GM12864 (cell line): Measurements from ENCODE around the gene SYNE1.

Experiments used
- DNase-seq: peaks from one replicate; pipeline ENCODE4 v3.0.0-alpha.2; 2011; ENCODE audit warnings: low read depth
- H3K4me3 ChIP-seq: 2 replicates; pipeline ENCODE4 v1.5.1; 2011; ENCODE audit warnings: mild to moderate bottlenecking, low read depth, low read length, control low read depth
- TF ChIP-seq, protein P1 (sequence below): IDR thresholded peaks from 2 replicates; pipeline ENCODE4 v1.5.1; 2011; ENCODE audit warnings: low read depth, mild to moderate bottlenecking, moderate library complexity, low read length, control low read depth, inconsistent platforms; ENCODE audit errors: missing control alignments

SYNE1 gene

DNA sequence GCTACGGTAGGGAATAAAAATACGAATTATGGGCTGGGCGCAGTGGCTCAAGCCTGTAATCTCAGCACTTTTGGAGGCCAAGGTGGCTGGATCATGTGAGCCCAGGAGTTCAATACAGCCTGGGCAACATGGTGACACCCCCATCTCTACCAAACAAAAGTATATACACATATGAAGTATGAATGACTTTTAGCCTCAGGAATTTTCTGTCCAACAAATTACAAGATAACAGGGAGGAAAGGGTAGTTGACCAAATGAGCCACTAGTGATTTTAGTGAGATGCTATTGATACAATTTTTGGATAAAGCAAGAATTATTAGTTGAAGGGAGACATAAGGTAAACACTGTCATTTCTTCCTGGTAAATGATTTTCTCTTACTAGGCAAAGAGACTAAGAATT, 328.2 kb downstream of the SYNE1 start:
- DNase-seq: no peak
- TF ChIP-seq, protein P1, sequence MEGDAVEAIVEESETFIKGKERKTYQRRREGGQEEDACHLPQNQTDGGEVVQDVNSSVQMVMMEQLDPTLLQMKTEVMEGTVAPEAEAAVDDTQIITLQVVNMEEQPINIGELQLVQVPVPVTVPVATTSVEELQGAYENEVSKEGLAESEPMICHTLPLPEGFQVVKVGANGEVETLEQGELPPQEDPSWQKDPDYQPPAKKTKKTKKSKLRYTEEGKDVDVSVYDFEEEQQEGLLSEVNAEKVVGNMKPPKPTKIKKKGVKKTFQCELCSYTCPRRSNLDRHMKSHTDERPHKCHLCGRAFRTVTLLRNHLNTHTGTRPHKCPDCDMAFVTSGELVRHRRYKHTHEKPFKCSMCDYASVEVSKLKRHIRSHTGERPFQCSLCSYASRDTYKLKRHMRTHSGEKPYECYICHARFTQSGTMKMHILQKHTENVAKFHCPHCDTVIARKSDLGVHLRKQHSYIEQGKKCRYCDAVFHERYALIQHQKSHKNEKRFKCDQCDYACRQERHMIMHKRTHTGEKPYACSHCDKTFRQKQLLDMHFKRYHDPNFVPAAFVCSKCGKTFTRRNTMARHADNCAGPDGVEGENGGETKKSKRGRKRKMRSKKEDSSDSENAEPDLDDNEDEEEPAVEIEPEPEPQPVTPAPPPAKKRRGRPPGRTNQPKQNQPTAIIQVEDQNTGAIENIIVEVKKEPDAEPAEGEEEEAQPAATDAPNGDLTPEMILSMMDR: no peak
- H3K4me3 ChIP-seq: no peak overlapping the region

DNA sequence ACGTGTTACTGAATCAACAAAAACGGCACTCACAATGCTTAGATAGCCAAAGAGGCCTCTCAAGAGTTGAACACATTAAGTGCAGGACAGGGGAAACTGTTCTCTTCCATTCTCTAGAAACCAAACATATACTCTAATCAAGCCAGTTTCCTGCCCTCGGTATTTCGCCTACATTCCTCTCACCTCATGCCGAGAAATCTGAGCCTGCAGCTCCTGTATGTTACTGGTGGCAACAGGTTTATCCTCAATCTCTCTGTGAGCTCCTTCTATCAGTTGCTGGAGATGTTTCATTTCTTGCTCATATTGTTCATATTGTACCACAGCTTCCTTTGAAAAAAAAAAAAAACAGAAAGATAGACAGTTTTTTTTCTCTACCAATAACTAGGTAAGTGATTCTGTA, 328.9 kb downstream of the SYNE1 start:
- TF ChIP-seq, protein P1: no peak
- H3K4me3 ChIP-seq: no peak overlapping the region
- DNase-seq: no peak

GRCh38 chr6:152305672-152306071, 331.5 kb downstream of the SYNE1 start:
- TF ChIP-seq, protein P1: no peak
- DNase-seq: no peak
- H3K4me3 ChIP-seq: no peak overlapping the region

- DNase-seq: peak; percentile 70
- TF ChIP-seq, protein P1: peak; percentile 67
- peak overlapping the region; percentile 67 for H3K4me3 ChIP-seq
Measured at GRCh38 chr6:152301765-152302568, 335.2 kb downstream of the SYNE1 start.

DNA sequence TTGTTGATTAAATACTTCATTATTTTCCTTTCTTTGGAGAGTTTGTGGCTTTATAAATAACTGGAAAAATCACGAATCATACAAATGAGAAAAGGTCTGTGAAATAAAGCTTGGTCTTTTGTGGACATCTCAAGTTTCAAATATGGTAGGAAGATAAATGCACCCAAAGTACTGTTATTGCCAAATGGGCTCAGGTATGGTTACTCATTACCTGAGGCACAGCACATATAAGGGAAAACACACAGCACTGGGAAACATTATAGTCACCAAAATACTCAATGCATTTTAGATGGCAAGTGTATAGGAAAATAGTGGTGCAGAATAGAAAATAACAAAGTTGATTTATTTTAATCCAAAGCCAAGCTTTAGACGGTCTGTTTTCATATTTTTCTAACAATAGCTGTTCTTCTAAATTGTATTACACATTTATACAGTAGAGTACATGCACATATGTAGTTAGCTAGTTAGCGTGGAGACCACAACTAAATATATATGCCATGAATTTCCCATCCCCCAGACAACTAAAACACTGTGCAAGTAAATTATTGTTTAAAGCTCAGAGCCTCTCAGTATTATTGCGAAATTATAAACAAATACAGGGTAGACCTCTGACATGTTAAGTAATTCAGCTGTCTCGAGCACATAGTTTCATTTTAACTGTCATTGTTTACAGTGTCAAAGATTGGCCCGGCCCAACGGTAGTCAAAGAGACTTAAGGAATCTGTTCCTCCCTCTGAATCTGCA, 336.0 kb downstream of the SYNE1 start:
- TF ChIP-seq, protein P1: no peak
- DNase-seq: no peak
- H3K4me3 ChIP-seq: peak overlapping the region; percentile 67

DNA sequence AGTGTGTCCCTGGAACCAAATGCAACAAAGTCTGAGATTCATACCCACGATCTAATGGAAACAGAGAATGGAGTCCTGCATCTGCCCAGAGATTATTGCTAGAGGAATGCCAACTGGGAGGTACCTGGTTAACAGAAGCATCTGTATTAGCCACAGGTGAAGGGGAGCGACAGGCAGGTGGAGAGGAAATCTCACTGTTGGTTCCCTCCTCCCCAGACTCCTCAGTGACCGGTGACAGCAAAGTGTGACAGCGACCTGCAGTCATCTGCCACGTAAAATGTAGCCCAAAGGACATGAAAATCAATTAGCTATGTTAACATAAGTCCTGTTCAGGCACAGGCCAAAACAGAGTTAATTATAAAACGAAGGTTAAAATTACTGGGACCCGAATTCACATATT, 336.6 kb downstream of the SYNE1 start:
- peak overlapping the region; percentile 41 for H3K4me3 ChIP-seq

More for the DNA sequence above, 336.6 kb downstream of the SYNE1 start:
- TF ChIP-seq, protein P1: no peak
- no peak for DNase-seq
